Hepatocyte (in vitro differentiated cells): Measurements from ENCODE around the gene HEPACAM.

Experiments
- CTCF ChIP-seq: fragments of 200-600 bp; sonication (generic); IDR thresholded peaks from 2 replicates; pipeline ENCODE4 v1.5.1; 2016; ENCODE audit warnings: antibody characterized with exemption, mild to moderate bottlenecking; ENCODE audit not compliant: poor library complexity
- EZH2phosphoT487 ChIP-seq: fragments of 200-600 bp; sonication (generic); IDR thresholded peaks from one replicate; pipeline ENCODE4 v1.6.1; 2018; ENCODE audit warnings: antibody characterized with exemption, mild to moderate bottlenecking, low read depth, moderate library complexity; ENCODE audit not compliant: unreplicated experiment, severe bottlenecking

- TF ChIP-seq CTCF (no peak), EZH2phosphoT487 (no peak)
Observed at GRCh38 chr11:124897674-124898262, 38.1 kb downstream of the HEPACAM start, which contains the start of gene ROBO4.
